ENCODE results near the gene PROKR1.
"Not testable (repeated sequence)": the region's sequence is repeated elsewhere in the genome, so short reads cannot be mapped to it uniquely, and the experiment has no call there.

The PROKR1 gene

GRCh38 chr2:68659081-68659480, 15.7 kb downstream of the PROKR1 start:
- DNase-seq = no peak

- no peak for DNase-seq
Measured at GRCh38 chr2:68660658-68661057, 17.3 kb downstream of the PROKR1 start.

- DNase-seq = no peak
Measured at GRCh38 chr2:68662466-68662865, 19.1 kb downstream of the PROKR1 start.

GRCh38 chr2:68663371-68664156, 20.2 kb downstream of the PROKR1 start:
- no peak for DNase-seq

- no peak for DNase-seq
Measured at GRCh38 chr2:68667371-68667770, 24.0 kb downstream of the PROKR1 start.

- no peak for DNase-seq
Measured at GRCh38 chr2:68669651-68670050, 26.3 kb downstream of the PROKR1 start.

GRCh38 chr2:68671961-68672360, 28.6 kb downstream of the PROKR1 start:
- DNase-seq = no peak

GRCh38 chr2:68673631-68674030, 30.3 kb downstream of the PROKR1 start:
- DNase-seq = no peak

- DNase-seq = no peak
Measured at GRCh38 chr2:68675470-68675869, 32.1 kb downstream of the PROKR1 start.

- not testable (repeated sequence) for DNase-seq
Measured at GRCh38 chr2:68677837-68678236, 34.5 kb downstream of the PROKR1 start.

- DNase-seq = not testable (repeated sequence)
Measured at GRCh38 chr2:68679166-68679916, 36.0 kb downstream of the PROKR1 start.

- not testable (repeated sequence) for DNase-seq
Measured at GRCh38 chr2:68679917-68680267, 36.5 kb downstream of the PROKR1 start.

- no peak for DNase-seq
Measured at GRCh38 chr2:68684197-68684596, 40.8 kb downstream of the PROKR1 start.

GRCh38 chr2:68686178-68686577, 42.8 kb downstream of the PROKR1 start:
- no peak for DNase-seq

- no peak for DNase-seq
Measured at GRCh38 chr2:68687018-68687417, 43.6 kb downstream of the PROKR1 start.

- DNase-seq = no peak
Measured at GRCh38 chr2:68689553-68690537, 46.5 kb downstream of the PROKR1 start.

- no peak for DNase-seq
Measured at GRCh38 chr2:68690851-68691250, 47.5 kb downstream of the PROKR1 start.

GRCh38 chr2:68692511-68692910, 49.1 kb downstream of the PROKR1 start:
- DNase-seq = no peak

GRCh38 chr2:68693951-68694350, 50.6 kb downstream of the PROKR1 start:
- DNase-seq = no peak

GRCh38 chr2:68695971-68696370, 52.6 kb downstream of the PROKR1 start:
- no peak for DNase-seq

GRCh38 chr2:68696554-68696953, 53.2 kb downstream of the PROKR1 start:
- no peak for DNase-seq

GRCh38 chr2:68698567-68699377, 55.4 kb downstream of the PROKR1 start:
- no peak for DNase-seq

Data from effector CD8-positive, alpha-beta T cell (primary cell).